Posterior cingulate gyrus (tissue), 11 donors: ENCODE results near the gene ACADS.

Experiments
- DNase-seq, 10 donors: peaks; one replicate each; pipeline versions ENCODE4 v3.0.0 to v3.0.0-alpha.2; 2020 to 2021; ENCODE audit warnings: mixed read lengths in 3 of 10
- intact Hi-C: fragments of 100-400 bp; cut with DNase I; formaldehyde crosslinking; loops from one replicate; pipeline ENCODE4 v1.15.1; 2023

ACADS gene, protein sequence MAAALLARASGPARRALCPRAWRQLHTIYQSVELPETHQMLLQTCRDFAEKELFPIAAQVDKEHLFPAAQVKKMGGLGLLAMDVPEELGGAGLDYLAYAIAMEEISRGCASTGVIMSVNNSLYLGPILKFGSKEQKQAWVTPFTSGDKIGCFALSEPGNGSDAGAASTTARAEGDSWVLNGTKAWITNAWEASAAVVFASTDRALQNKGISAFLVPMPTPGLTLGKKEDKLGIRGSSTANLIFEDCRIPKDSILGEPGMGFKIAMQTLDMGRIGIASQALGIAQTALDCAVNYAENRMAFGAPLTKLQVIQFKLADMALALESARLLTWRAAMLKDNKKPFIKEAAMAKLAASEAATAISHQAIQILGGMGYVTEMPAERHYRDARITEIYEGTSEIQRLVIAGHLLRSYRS

DNA sequence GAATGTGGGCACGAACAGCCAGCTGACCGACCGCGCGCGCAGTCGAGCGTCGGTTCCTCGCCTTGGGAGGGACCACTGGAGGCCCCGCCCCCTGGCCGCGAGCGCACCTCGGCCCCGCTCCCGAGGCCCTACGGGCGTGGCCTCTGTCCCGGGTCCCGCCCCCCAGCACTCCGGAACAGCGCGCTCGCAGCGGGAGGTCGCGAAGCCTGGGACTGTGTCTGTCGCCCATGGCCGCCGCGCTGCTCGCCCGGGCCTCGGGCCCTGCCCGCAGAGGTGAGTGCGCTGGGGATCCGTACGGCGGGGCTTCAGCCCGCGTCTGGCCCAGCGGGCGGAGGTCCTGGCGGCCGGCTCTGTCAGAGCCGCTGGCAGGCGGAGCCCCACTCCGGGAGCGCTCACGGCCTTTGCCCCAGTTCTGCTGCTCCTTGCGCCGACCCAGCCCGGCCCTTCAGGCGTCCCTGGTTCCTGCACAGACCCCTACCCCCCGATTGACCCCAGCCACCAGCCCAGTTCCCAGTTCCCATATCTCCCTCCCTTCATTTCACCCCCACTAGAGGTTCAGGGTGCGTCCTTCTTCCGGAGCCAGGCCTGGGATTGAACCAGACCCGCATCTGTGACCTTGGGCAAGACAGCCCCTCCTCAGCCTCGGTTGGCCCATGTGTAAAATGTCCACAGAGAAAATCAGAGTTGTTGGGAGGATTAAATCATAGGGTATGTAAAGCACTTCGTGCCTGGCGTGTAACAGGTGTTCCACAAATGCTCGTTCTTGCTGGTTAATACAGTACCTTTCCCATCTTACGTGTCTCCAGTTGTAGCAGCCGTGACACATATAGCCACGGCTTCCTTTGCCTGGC lies at the start of gene ACADS:
Gene ACADS, plus strand, starts transcription at position 168 of the 851 bp plus-strand sequence. Its CDS starts 60 bp downstream, at position 228.
- intact Hi-C loops = loop anchor here (10.0 kb wide), 2 partner anchors 179 to 249 kb away; partner anchors contain the start of genes HNF1A and SPPL3
- DNase-seq = peak; percentile 62 to 97 (median 80)

- intact Hi-C loops = no loop called here
- no peak for DNase-seq
Measured at GRCh38 chr12:120677765-120678473, 47.7 kb upstream of the ACADS start.

- DNase-seq = no peak
- intact Hi-C loops = no loop called here
Measured at GRCh38 chr12:120678572-120678971, 47.1 kb upstream of the ACADS start.

DNA sequence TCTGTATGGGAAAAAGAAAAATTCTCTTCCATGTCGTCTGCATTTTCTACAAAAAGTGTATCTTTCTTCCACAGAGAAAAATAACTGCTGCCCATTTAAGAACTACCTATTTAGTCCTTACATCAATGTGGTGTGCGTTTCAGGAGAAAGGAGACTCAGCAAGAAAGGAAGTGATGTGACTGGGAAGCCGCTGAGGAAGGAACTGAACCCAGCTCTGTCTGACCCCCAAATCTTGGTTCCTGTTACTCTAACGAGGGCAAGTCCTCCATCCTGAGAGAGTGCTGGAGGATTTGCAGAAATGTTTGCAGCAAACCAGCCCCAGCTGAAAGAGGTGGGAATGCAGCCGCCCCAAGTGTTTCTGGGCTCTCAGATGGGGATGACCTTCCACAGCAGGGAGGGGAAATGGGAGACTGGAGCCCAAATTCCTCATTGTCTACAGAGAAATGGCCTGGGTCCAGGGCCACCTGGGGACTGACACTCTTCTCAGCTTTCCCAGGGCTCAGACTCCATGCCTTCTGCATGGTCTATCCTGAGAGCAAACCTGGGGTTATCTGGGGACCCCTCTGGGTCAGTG lies 45.4 kb upstream of the ACADS start:
- no peak for DNase-seq
- intact Hi-C loops = no loop called here

DNA sequence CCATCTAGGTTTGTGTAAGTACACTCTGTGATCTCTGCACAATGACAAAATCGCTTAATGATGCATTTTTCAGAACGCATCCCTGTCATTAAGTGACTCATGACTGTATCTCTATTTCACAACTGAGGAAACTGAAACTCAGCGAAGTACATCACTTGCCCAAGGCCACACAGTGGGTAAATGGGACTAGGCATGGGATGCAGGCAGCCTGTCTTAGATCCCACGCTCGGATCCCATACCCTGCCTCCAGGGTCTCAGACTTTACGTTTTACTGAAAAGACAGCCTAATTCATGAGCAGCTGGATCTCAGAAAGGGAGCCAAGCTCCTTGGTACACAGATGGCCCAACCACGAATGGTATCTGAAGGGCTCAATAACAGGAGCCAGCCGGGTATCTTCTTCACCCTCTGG lies 41.1 kb upstream of the ACADS start:
- intact Hi-C loops = no loop called here
- DNase-seq = no peak

DNA sequence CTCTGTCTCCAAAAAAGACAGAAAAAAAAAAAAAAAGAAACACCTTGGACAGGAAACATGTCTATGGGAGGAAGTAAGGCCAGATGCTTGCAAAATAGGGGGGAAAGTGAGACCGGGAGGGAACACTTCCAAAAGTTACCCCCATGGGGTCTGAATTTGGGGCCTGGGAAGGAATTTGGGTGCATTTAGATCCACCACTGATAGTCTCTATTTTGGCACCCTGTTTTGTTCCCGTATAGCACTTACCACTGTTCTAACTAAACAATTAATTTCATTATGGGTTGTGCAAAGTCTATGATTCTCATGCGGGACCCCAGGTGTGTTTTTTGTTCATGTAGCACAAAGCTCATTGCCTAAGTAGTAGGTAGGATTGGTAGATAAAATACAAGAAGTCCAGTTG lies 40.1 kb upstream of the ACADS start:
- intact Hi-C loops = no loop called here
- no peak for DNase-seq

GRCh38 chr12:120686151-120686689 lies 39.4 kb upstream of the ACADS start:
- peak; percentile 98 to 100 (median 99) for DNase-seq
- intact Hi-C loops = loop anchor here (2.0 kb wide), 2 partner anchors 27 to 219 kb away; partner anchors contain the start of gene SPPL3

DNA sequence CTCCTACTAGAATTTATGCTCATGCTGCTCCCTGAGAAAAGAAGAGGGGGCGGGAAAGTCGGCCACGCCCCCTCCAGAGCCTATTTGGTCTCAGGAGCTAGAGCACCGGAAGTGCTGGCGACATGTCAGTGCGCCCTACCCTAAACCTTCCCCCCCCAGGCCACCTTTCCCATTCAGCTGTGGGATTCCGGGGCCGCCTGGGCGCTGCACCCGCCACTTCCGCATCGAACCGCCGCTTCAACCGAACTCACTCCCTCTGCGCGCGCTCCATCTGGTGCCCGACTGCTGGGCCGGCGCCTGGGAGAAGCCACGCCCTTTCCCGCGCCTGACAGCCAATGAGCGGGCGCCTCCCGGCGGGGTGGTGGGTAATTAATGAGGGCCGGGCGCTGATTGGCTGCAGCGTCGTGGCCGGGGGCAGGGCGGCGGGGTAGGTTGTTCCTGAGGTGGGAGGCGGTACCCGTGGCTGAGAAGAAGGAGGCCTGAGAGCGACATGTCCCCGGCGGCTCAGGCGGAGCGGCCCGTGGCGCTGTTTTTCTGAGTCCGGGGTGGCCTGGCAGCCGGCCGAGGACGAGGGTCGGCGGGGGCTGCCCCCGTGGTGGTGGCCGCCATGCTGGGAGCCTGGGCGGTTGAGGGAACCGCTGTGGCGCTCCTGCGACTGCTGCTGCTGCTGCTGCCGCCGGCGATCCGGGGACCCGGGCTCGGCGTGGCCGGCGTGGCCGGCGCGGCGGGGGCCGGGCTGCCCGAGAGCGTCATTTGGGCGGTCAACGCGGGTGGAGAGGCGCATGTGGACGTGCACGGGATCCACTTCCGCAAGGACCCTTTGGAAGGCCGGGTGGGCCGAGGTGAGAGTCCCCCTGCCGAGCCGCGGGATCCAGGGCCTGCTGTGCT lies 38.7 kb upstream of the ACADS start, which contains the start of gene MLEC:
Gene MLEC, plus strand, starts transcription at position 460 of the 888 bp plus-strand sequence. Its CDS starts 148 bp downstream, at position 608.
- intact Hi-C loops = loop anchor here (2.0 kb wide), 2 partner anchors 26 to 218 kb away; partner anchors contain the start of gene SPPL3
- DNase-seq = peak; percentile 97 to 100 (median 99)

DNA sequence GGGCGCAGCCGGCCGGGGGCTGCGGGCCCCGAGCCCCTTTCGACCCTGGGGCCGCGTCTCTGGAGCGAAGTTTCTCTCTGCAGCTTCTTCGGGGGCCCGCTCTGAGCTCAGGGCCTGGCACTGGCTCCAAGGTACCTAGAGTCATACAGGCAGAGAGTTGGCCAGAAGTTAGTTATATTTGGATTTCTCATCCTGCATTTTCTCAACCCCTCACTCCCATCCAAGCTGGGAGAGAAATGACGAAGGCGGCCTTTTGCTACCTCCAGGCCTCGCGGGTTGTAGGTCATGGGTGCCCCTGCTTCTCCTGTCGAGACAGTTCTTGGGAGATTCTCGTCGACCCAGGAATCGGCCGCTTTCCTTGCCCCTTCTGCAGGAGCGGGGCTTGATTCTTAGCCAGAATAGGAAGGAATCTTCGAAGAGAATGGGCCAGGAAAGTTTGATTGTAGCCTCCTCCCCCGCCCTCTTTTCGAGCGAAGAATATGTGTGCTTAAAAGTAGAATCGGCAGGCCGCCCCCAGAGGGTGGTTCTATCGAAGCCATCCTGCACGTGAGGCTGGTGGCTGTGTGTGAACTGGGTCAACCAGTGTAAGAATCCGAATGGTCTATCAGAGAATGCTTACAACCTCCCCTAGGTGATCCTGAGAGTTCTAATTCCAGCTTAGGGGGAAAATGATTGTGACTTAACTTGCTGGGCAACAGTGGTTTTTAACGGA lies 37.9 kb upstream of the ACADS start:
- DNase-seq = peak in 1 of 10 donors; percentile 13

DNA sequence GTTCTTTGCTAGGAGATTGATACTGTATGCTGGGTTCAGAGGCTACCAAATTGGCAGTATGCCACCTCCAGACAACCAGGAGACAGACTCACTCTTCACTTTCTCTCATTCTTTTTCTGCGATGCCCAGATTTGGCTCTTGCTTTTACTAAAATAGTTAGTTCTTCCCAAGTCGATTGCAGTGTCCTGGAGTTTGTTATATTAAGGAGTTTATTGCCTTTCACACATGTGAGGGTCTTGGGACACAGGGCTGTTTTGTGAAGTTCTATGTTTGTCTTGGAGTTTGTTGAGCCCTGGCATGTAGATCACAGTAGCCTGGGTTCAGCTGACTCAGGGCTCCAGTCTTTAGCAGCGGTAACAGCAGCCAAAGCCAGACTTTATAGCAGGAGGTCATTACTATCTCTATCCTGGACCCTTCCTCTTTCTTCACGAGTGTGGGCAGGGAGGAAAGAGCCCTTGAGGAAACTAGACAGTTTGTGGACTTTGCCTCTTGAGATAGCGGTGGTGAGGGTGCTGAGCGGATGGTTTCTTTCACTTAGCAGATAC lies 37.0 kb upstream of the ACADS start:
- intact Hi-C loops = no loop called here

More for the DNA sequence above, 37.9 kb upstream of the ACADS start:
- intact Hi-C loops = loop anchor here (2.0 kb wide), 2 partner anchors 25 to 217 kb away; partner anchors contain the start of gene SPPL3

GRCh38 chr12:120689397-120690082 lies 36.1 kb upstream of the ACADS start:
- no peak for DNase-seq
- intact Hi-C loops = no loop called here

More for the DNA sequence above, 37.0 kb upstream of the ACADS start:
- no peak for DNase-seq

GRCh38 chr12:120690083-120690450 lies 35.6 kb upstream of the ACADS start:
- no peak for DNase-seq
- intact Hi-C loops = no loop called here

- DNase-seq = no peak
- intact Hi-C loops = no loop called here
Measured at GRCh38 chr12:120690978-120691377, 34.6 kb upstream of the ACADS start.

- intact Hi-C loops = no loop called here
- no peak for DNase-seq
Measured at GRCh38 chr12:120692524-120693033, 33.0 kb upstream of the ACADS start.

DNA sequence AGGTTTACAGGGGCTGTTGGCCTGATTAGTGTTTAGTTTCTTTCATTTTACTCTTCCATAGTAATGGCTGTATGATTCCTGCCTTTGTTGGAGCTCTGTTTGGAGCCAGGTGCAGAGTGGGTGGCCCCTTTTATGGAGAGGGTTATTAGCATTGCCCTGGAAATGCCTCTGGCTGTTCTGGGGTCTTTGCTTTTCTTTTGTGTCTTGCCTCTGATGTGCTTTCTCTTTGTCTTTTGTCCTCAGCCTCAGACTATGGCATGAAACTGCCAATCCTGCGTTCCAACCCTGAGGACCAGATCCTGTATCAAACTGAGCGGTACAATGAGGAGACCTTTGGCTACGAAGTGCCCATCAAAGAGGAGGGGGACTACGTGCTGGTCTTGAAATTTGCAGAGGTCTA lies 31.8 kb upstream of the ACADS start:
- DNase-seq = no peak
- intact Hi-C loops = no loop called here

DNA sequence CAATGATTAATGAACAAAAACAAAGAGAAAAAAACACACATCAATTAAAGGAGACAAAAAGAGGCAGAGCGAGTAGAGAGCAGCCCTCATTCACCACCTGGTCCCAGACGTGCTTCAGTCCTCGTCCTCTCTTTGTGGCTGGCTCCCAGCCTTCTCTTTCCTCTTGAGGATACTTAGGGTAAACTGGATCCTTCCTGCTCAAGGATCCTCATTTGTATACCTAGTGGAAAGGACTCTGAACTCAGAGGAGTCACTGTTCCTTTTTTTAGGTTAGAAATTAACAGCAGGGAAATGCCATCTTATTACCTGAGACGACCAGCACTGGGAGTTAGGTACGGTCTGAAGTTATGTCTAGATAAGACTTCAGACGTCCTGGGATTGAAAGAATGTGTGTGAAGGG lies 29.0 kb upstream of the ACADS start:
- intact Hi-C loops = no loop called here

GRCh38 chr12:120697344-120697743 lies 28.3 kb upstream of the ACADS start:
- DNase-seq = no peak
- intact Hi-C loops = no loop called here

More for the DNA sequence above, 29.0 kb upstream of the ACADS start:
- DNase-seq = no peak
